OCI-LY3 (cell line): ENCODE results near the gene IQSEC1.

Source experiments
- H2AFZ ChIP-seq: fragments of 200-600, 300-600 bp; shearing (Covaris generic); 2 replicates; pipeline ENCODE4 v1.6.0; 2014; ENCODE audit warnings: antibody characterized with exemption, low read depth, low read length
- H3K27ac ChIP-seq: fragments of 200-600, 300-600 bp; sonication (generic); 2 replicates; pipeline ENCODE4 v1.5.1; 2014; ENCODE audit warnings: mild to moderate bottlenecking, low read length, moderate library complexity, mixed read lengths
- H3K27me3 ChIP-seq: fragments of 200-600, 300-600 bp; sonication (generic); 2 replicates; pipeline ENCODE4 v1.6.1; 2014; ENCODE audit warnings: low read depth, low read length, mixed read lengths
- H3K36me3 ChIP-seq: fragments of 200-600, 300-600 bp; sonication (generic); replicated peaks from 2 replicates; pipeline ENCODE3; 2014; ENCODE audit warnings: low read depth, low read length, mixed read lengths
- H3K4me1 ChIP-seq: fragments of 300-600, 200-600 bp; sonication (generic); 2 replicates; pipeline ENCODE4 v1.6.1; 2014; ENCODE audit warnings: low read length, mixed read lengths
- H3K4me2 ChIP-seq: fragments of 200-600, 300-600 bp; sonication (generic); 2 replicates; pipeline ENCODE4 v1.6.1; 2014; ENCODE audit warnings: low read length, mixed read lengths
- H3K4me3 ChIP-seq: fragments of 300-600, 200-600 bp; sonication (generic); 2 replicates; pipeline ENCODE4 v1.5.1; 2014; ENCODE audit warnings: antibody characterized with exemption, mild to moderate bottlenecking, low read length, moderate library complexity
- H3K79me2 ChIP-seq: fragments of 300-600, 200-600 bp; shearing (Covaris generic); 2 replicates; pipeline ENCODE4 v1.6.1; 2014; ENCODE audit warnings: mild to moderate bottlenecking, low read length, mixed read lengths
- H3K9ac ChIP-seq: fragments of 300-600, 200-600 bp; shearing (Covaris generic); 2 replicates; pipeline ENCODE4 v1.6.0; 2014; ENCODE audit warnings: mild to moderate bottlenecking, low read length, moderate library complexity
- H3K9me3 ChIP-seq: fragments of 200-600, 300-600 bp; shearing (Covaris generic); 2 replicates; pipeline ENCODE4 v1.6.1; 2014; ENCODE audit warnings: low read length, mixed read lengths; ENCODE audit not compliant: insufficient read depth
- H4K20me1 ChIP-seq: fragments of 200-600, 300-600 bp; sonication (generic); 2 replicates; pipeline ENCODE4 v1.6.1; 2016; ENCODE audit warnings: low read length, mixed read lengths; ENCODE audit not compliant: insufficient read depth
- EZH2phosphoT487 ChIP-seq: fragments of 200-600 bp; shearing (Covaris generic); IDR thresholded peaks from 2 replicates; pipeline ENCODE4 v1.6.1; 2018; ENCODE audit warnings: antibody characterized with exemption, mixed run types, low read depth
- TF ChIP-seq, protein P1 (sequence below): fragments of 200-600, 300-600 bp; sonication (generic); IDR thresholded peaks from 2 replicates; pipeline ENCODE4 v1.5.1; 2014; ENCODE audit warnings: antibody characterized with exemption, low read length, low read depth

Gene IQSEC1

GRCh38 chr3:12922881-12923431 is 150.3 kb downstream of the IQSEC1 start:
- Histone ChIP-seq H3K79me2 (peaks cover 33% of the 10 kb centered on the region), H4K20me1 (peaks cover 84% of the 10 kb centered on the region), H2AFZ (no peak overlapping the region), H3K4me1 (no peaks in the 10 kb centered on the region), H3K27ac (no peak overlapping the region), H3K9ac (no peak overlapping the region), H3K9me3 (no peaks in the 10 kb centered on the region), H3K27me3 (no peaks in the 10 kb centered on the region), H3K4me3 (no peak overlapping the region), H3K4me2 (no peak overlapping the region), H3K36me3 (peaks cover 84% of the 10 kb centered on the region)
- TF ChIP-seq, protein P1, sequence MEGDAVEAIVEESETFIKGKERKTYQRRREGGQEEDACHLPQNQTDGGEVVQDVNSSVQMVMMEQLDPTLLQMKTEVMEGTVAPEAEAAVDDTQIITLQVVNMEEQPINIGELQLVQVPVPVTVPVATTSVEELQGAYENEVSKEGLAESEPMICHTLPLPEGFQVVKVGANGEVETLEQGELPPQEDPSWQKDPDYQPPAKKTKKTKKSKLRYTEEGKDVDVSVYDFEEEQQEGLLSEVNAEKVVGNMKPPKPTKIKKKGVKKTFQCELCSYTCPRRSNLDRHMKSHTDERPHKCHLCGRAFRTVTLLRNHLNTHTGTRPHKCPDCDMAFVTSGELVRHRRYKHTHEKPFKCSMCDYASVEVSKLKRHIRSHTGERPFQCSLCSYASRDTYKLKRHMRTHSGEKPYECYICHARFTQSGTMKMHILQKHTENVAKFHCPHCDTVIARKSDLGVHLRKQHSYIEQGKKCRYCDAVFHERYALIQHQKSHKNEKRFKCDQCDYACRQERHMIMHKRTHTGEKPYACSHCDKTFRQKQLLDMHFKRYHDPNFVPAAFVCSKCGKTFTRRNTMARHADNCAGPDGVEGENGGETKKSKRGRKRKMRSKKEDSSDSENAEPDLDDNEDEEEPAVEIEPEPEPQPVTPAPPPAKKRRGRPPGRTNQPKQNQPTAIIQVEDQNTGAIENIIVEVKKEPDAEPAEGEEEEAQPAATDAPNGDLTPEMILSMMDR = no peak
- TF ChIP-seq EZH2phosphoT487 = no peak

- H3K27me3 ChIP-seq = no peaks in the 10 kb centered on the region
- no peak overlapping the region for H2AFZ ChIP-seq
- no peak overlapping the region for H3K27ac ChIP-seq
- peaks cover 87% of the 10 kb centered on the region for H3K36me3 ChIP-seq
- peaks cover 81% of the 10 kb centered on the region for H4K20me1 ChIP-seq
- H3K9me3 ChIP-seq = no peaks in the 10 kb centered on the region
- H3K4me1 ChIP-seq = no peaks in the 10 kb centered on the region
- H3K9ac ChIP-seq = no peak overlapping the region
- TF ChIP-seq, protein P1 = no peak
- no peak overlapping the region for H3K4me2 ChIP-seq
- H3K79me2 ChIP-seq = peaks cover 27% of the 10 kb centered on the region; the same call in 1 of the 2 replicates
- no peak overlapping the region for H3K4me3 ChIP-seq
These were observed 150.9 kb downstream of the IQSEC1 start for GRCh38 chr3:12922306-12922705.

DNA sequence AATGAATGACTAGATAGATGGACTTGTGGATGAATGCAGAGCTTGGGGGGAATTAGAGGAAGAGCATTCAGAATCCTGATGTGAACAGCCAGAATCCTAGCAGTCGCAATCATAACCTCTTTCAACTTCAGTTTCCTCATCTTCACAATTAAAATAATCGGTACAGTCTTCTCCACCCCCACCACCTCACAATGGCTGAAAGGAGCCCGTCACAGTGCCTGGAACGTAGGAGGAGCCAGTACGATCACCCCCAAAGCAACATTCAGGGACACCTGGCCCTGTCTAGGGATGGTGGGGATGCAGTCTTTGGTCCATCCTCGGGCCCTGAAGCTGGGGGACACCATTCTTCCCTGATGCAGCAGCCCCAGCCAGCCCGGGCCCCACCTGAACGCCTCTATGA is 151.5 kb downstream of the IQSEC1 start:
- Histone ChIP-seq H3K4me3 (no peak overlapping the region), H3K9ac (no peak overlapping the region), H3K36me3 (peaks cover 88% of the 10 kb centered on the region), H3K79me2 (peaks cover 21% of the 10 kb centered on the region; the same call in 1 of the 2 replicates), H4K20me1 (peaks cover 81% of the 10 kb centered on the region), H3K27me3 (no peaks in the 10 kb centered on the region), H3K9me3 (no peaks in the 10 kb centered on the region), H3K27ac (no peak overlapping the region), H2AFZ (no peak overlapping the region), H3K4me2 (no peak overlapping the region), H3K4me1 (no peaks in the 10 kb centered on the region)
- TF ChIP-seq EZH2phosphoT487 = no peak
- TF ChIP-seq, protein P1 = no peak

DNA sequence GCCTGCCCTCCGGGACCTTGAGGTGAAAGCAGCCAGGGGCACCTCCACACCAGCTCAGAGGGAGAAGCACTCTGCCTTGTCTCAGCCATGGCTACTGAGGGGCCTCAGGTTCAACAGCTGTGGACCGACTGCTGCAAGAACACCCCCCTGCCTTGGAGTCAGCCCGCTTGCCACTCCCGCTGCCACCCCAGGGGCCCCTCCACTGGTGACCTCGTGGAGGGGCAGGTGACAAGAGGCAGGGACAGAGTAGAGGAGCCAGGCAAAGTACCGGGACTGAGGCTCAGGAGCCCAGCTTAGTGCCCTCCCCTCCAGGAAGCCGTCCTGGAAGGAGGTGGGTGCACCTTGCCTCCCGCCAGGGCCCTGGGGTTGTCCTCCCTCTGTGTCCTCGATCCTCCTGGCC is 152.3 kb downstream of the IQSEC1 start:
- no peak overlapping the region for H3K9ac ChIP-seq
- peaks cover 16% of the 10 kb centered on the region for H3K79me2 ChIP-seq
- H3K4me1 ChIP-seq = no peaks in the 10 kb centered on the region
- no peak overlapping the region for H3K27ac ChIP-seq
- no peaks in the 10 kb centered on the region for H3K9me3 ChIP-seq
- no peak overlapping the region for H3K4me3 ChIP-seq
- peaks cover 88% of the 10 kb centered on the region for H3K36me3 ChIP-seq
- no peak overlapping the region for H3K4me2 ChIP-seq
- no peaks in the 10 kb centered on the region for H3K27me3 ChIP-seq
- no peak for TF ChIP-seq EZH2phosphoT487
- TF ChIP-seq, protein P1 = no peak
- H4K20me1 ChIP-seq = peaks cover 83% of the 10 kb centered on the region
- H2AFZ ChIP-seq = no peak overlapping the region
